ENCODE results near the gene GALNTL6.

GRCh38 chr4:172983014-172983413 lies 1169.8 kb downstream of the GALNTL6 start:
- no peak for TF ChIP-seq CTCF (conservative IDR thresholded peaks at IDR 0.05)
- no peak for TF ChIP-seq EZH2 (IDR thresholded peaks at IDR 0.05; ENCODE audit: low read depth)
